A549 (cell line): ENCODE data around the gene MZF1. TPM values are rescaled to one million over a fixed set of nuclear protein-coding genes. Genes with fewer than 3 reads are reported as not detected.

Experiments
- ATAC-seq, 2 experiments: fragments of 200-7000 bp in 1 of 2; fragments of >200 bp in 1 of 2; cut with Nextera tagmentation in 1 of 2; cut with Tn5 transposase in 1 of 2; 3 replicates each; pipeline versions ENCODE4 v1.8.0 to v1.9.1; 2018 to 2020; ENCODE audit warnings: mild to moderate bottlenecking in 1 of 2, moderate library complexity in 1 of 2
- CTCF ChIA-PET: fragments of 300-600 bp; sonication (Branson Sonifier 250); formaldehyde crosslinking; extraction: SDS; loops from one replicate; lab custom pipeline; 2021; ENCODE audit warnings: antibody characterized with exemption, inconsistent platforms; lab: Yijun Ruan, JAX
- POLR2A ChIA-PET: fragments of 350-600 bp; formaldehyde crosslinking; extraction: SDS; loops from one replicate; lab custom pipeline; 2021; ENCODE audit warnings: antibody characterized with exemption, inconsistent platforms; lab: Yijun Ruan, JAX
- DNase-seq, 2 experiments: peaks; one replicate each; pipeline versions ENCODE4 v3.0.0 to v3.0.0-alpha.2; 2011 to 2016; ENCODE audit warnings: low read depth in 1 of 2, low spot score in 1 of 2
- FAIRE-seq: peaks from 2 replicates; lab custom pipeline; 2011; peaks lifted over from hg19 to GRCh38; lab: Jason Lieb, UNC
- H3K27ac ChIP-seq, 2 experiments: fragments of >200 bp; sonication (Bioruptor Twin); formaldehyde crosslinking; 3 replicates each; pipeline ENCODE4 v1.5.1; 2016 to 2017
- H3K4me1 ChIP-seq: fragments of >200 bp; sonication (Bioruptor Twin); formaldehyde crosslinking; 3 replicates; pipeline ENCODE4 v1.6.1; 2016
- H3K4me2 ChIP-seq: fragments of >200 bp; sonication (Bioruptor Twin); formaldehyde crosslinking; 3 replicates; pipeline ENCODE4 v1.6.1; 2016
- H3K4me3 ChIP-seq: fragments of >200 bp; sonication (Bioruptor Twin); formaldehyde crosslinking; 3 replicates; pipeline ENCODE4 v1.5.1; 2016
- H3K9me3 ChIP-seq: fragments of >200 bp; sonication (Bioruptor Twin); formaldehyde crosslinking; 3 replicates; pipeline ENCODE4 v1.6.1; 2016
- CBX2 ChIP-seq: fragments of 200-600 bp; sonication (generic); IDR thresholded peaks from 2 replicates; pipeline ENCODE4 v1.6.1; 2016; ENCODE audit warnings: low read depth, mild to moderate bottlenecking, borderline replicate concordance
- CEBPB ChIP-seq, 2 experiments: fragments of >200 bp in 1 of 2; sonication (Bioruptor Twin) in 1 of 2; formaldehyde crosslinking in 1 of 2; IDR thresholded peaks; 2 replicates each; pipeline ENCODE4 v1.6.1; 2012 to 2016
- CHD2 ChIP-seq: fragments of 150-350 bp; IDR thresholded peaks from 2 replicates; pipeline ENCODE4 v1.6.1; 2014; ENCODE audit warnings: low read length; ENCODE audit not compliant: partially characterized antibody
- CTCF ChIP-seq: fragments of >200 bp; sonication (Bioruptor Twin); formaldehyde crosslinking; IDR thresholded peaks from 3 replicates; pipeline ENCODE4 v1.5.1; 2016
- EHMT2 ChIP-seq: fragments of 200-600 bp; sonication (generic); IDR thresholded peaks from 2 replicates; pipeline ENCODE4 v1.6.1; 2016; ENCODE audit warnings: antibody characterized with exemption, low read depth, mild to moderate bottlenecking, moderate library complexity
- FOXS1 ChIP-seq: fragments of 250-450 bp; sonication (Bioruptor Pico); IDR thresholded peaks from 2 replicates; pipeline ENCODE4 v1.5.0; 2020; ENCODE audit warnings: mild to moderate bottlenecking, moderate library complexity
- GATA3 ChIP-seq: IDR thresholded peaks from 2 replicates; pipeline ENCODE4 v1.6.1; 2012; ENCODE audit warnings: borderline replicate concordance
- HOXB5 ChIP-seq: fragments of 250-450 bp; sonication (Bioruptor Pico); IDR thresholded peaks from 2 replicates; pipeline ENCODE4 v1.5.0; 2020; ENCODE audit warnings: mild to moderate bottlenecking, moderate library complexity
- KDM1A ChIP-seq: fragments of 200-600 bp; sonication (generic); IDR thresholded peaks from 2 replicates; pipeline ENCODE4 v1.6.1; 2016; ENCODE audit warnings: low read depth, mild to moderate bottlenecking
- MAX ChIP-seq: IDR thresholded peaks from 2 replicates; pipeline ENCODE4 v1.6.1; 2012
- MAZ ChIP-seq: fragments of 150-350 bp; IDR thresholded peaks from 2 replicates; pipeline ENCODE4 v1.6.1; 2014; ENCODE audit warnings: antibody characterized with exemption, low read depth, low read length, borderline replicate concordance
- MYC ChIP-seq: IDR thresholded peaks from 2 replicates; pipeline ENCODE4 v1.6.1; 2012; ENCODE audit warnings: mild to moderate bottlenecking, inconsistent platforms, low read length, improper control_type of control experiment, borderline replicate concordance
- POLR2A ChIP-seq: IDR thresholded peaks from 2 replicates; pipeline ENCODE4 v1.6.1; 2012; ENCODE audit warnings: mild to moderate bottlenecking, low read length
- RNF2 ChIP-seq: fragments of 200-600 bp; sonication (generic); IDR thresholded peaks from 2 replicates; pipeline ENCODE4 v1.6.1; 2016; ENCODE audit warnings: low read depth, mild to moderate bottlenecking, antibody characterized with exemption, moderate library complexity, borderline replicate concordance
- SMC3 ChIP-seq: fragments of >200 bp; sonication (Bioruptor Twin); formaldehyde crosslinking; IDR thresholded peaks from 3 replicates; pipeline ENCODE4 v1.6.1; 2018; ENCODE audit warnings: inconsistent platforms
- SREBF2 ChIP-seq: fragments of 450-650 bp; IDR thresholded peaks from 2 replicates; pipeline ENCODE4 v1.6.1; 2014; ENCODE audit warnings: mild to moderate bottlenecking, moderate library complexity
- TFCP2L1 ChIP-seq: fragments of 250-450 bp; sonication (Bioruptor Pico); IDR thresholded peaks from 2 replicates; pipeline ENCODE4 v1.5.0; 2021; ENCODE audit warnings: mild to moderate bottlenecking
- ZC3H11A ChIP-seq: fragments of 450-650 bp; IDR thresholded peaks from 2 replicates; pipeline ENCODE4 v1.6.1; 2014; ENCODE audit warnings: antibody characterized with exemption, mild to moderate bottlenecking
- ZNF302 ChIP-seq: fragments of 250-450 bp; sonication (Bioruptor Pico); IDR thresholded peaks from 2 replicates; pipeline ENCODE4 v1.9.0; 2021; ENCODE audit warnings: inconsistent platforms, mild to moderate bottlenecking, moderate library complexity
- ZSCAN20 ChIP-seq: fragments of 250-450 bp; sonication (Bioruptor Pico); IDR thresholded peaks from 2 replicates; pipeline ENCODE4 v1.8.0; 2022; ENCODE audit warnings: mild to moderate bottlenecking, moderate library complexity
- WGBS: methylation state at CpG from one replicate; pipeline ENCODE4 v1.1.6; 2017; ENCODE audit errors: missing lambda C conversion rate; 5-methylcytosine and 5-hydroxymethylcytosine counted together
- polyA plus RNA-seq, 4 experiments: library from polyadenylated mRNA; depleted of rRNA in 3 of 4; stranded (reverse); fragments of >200 nt; fragmentation: RNase III in 1 of 4; extraction: RNeasy Plus Mini Kit Qiagen cat#74134 plus additional on column Dnase treatment in 1 of 4; gene quantifications; 2 replicates in 3 of 4; 3 replicates in 1 of 4; pipeline ENCODE4 v1.2.3, GENCODE V29; 2011 to 2017
- TF ChIP-seq, protein P1 (sequence below): fragments of 250-450 bp; sonication (Bioruptor Pico); IDR thresholded peaks from 2 replicates; pipeline ENCODE4 v1.5.0; 2021; ENCODE audit warnings: mild to moderate bottlenecking, moderate library complexity, borderline replicate concordance
- TF ChIP-seq, protein P2 (sequence below): fragments of >200 bp; sonication (Bioruptor Twin); formaldehyde crosslinking; IDR thresholded peaks from 2 replicates; pipeline ENCODE4 v1.6.1; 2016

The MZF1 gene
- polyA plus RNA-seq, 2 of the 4 experiments (the other 2 are of a cell fraction), result 19.5 to 20.3 TPM

- TF ChIP-seq ZNF302 (CRISPR knock-in tag) (no peak), POLR2A (no peak), GATA3 (no peak), SMC3 (no peak), MYC (no peak), RNF2 (no peak), EHMT2 (no peak), CTCF (no peak), CEBPB (IDR thresholded peaks at IDR 0.05) (no peak), CBX2 (no peak)
- TF ChIP-seq, protein P1, sequence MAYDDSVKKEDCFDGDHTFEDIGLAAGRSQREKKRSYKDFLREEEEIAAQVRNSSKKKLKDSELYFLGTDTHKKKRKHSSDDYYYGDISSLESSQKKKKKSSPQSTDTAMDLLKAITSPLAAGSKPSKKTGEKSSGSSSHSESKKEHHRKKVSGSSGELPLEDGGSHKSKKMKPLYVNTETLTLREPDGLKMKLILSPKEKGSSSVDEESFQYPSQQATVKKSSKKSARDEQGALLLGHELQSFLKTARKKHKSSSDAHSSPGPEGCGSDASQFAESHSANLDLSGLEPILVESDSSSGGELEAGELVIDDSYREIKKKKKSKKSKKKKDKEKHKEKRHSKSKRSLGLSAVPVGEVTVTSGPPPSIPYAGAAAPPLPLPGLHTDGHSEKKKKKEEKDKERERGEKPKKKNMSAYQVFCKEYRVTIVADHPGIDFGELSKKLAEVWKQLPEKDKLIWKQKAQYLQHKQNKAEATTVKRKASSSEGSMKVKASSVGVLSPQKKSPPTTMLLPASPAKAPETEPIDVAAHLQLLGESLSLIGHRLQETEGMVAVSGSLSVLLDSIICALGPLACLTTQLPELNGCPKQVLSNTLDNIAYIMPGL (CRISPR knock-in tag), result no peak
- TF ChIP-seq, protein P2, sequence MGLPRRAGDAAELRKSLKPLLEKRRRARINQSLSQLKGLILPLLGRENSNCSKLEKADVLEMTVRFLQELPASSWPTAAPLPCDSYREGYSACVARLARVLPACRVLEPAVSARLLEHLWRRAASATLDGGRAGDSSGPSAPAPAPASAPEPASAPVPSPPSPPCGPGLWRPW, result no peak
- ChIA-PET CTCF (interaction anchor here (1.3 to 1.7 kb wide), 2 partner anchors 8 to 48 kb away, joined by 4 to 6 read pairs; partner anchors contain the start of gene ZBTB45), POLR2A (interaction anchor here (1.1 kb wide), 1 partner anchor 23 kb away, joined by 5 read pairs; the partner anchor contains the start of gene TRIM28)
- no peak overlapping the region for H3K4me2 ChIP-seq
- DNase-seq (no peak), ATAC-seq (no peak), FAIRE-seq (no peak)
- no peak overlapping the region for H3K4me3 ChIP-seq
- H3K4me1 ChIP-seq, result peaks cover 3% of the 10 kb centered on the region; the same call in 2 of the 3 replicates
- H3K27ac ChIP-seq, result no peak overlapping the region
- no peaks in the 10 kb centered on the region for H3K9me3 ChIP-seq
- 94% methylated on average over 5 of the region's 5 CpGs for WGBS
These were observed 6.1 kb downstream of the MZF1 start for GRCh38 chr19:58566989-58567388.

DNA sequence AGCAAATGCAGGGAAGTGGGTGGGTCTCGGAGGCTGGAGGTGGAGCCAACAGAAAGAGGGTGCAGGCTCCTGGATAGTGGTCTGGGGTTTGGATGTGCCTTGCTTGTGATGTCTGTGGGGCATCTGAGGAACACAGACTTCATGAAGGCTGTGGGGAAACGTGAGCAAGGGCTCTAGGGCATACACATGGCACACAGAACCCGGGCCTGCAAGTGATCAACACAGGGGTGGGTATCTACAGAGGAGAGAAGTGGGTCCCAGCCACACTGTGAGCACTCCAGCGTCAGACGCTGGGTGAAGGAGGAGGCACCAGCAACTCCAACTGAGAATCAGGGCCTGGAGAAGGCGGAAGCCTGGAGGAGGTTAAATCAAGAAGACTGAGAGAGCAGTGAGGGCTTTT, 9.3 kb downstream of the MZF1 start:
- no peak overlapping the region for H3K4me3 ChIP-seq
- ATAC-seq (no peak), DNase-seq (no peak), FAIRE-seq (no peak)
- no peaks in the 10 kb centered on the region for H3K9me3 ChIP-seq
- ChIA-PET CTCF (interaction anchor here (2.1 kb wide), 1 partner anchor 45 kb away, joined by 7 read pairs; the partner anchor contains the start of gene ZBTB45), POLR2A (interaction anchor here (1.1 kb wide), 1 partner anchor 9 kb away, joined by 3 read pairs; the partner anchor contains the start of gene CHMP2A)
- no peak overlapping the region for H3K27ac ChIP-seq
- peaks cover 11% of the 10 kb centered on the region for H3K4me1 ChIP-seq
- no peak for TF ChIP-seq ZC3H11A
- no peak for TF ChIP-seq CHD2
- TF ChIP-seq FOXS1 (CRISPR knock-in tag), result no peak
- no peak for TF ChIP-seq EHMT2
- TF ChIP-seq HOXB5 (CRISPR knock-in tag), result no peak
- TF ChIP-seq MAZ, result no peak
- TF ChIP-seq ZSCAN20 (CRISPR knock-in tag), result no peak
- no peak for TF ChIP-seq TFCP2L1 (CRISPR knock-in tag)
- no peak for TF ChIP-seq SREBF2
- TF ChIP-seq MAX, result no peak
- TF ChIP-seq KDM1A, result no peak
- WGBS, result 88% methylated on average over 6 of the region's 6 CpGs
- no peak overlapping the region for H3K4me2 ChIP-seq
